ENCODE measurements around the gene KIF5B. TPM values are rescaled to one million over a fixed set of nuclear protein-coding genes. Genes with fewer than 3 reads are reported as not detected.

KIF5B gene
- total and polyA plus RNA-seq, 2 of the 4 experiments (the other 2 are of a cell fraction), result 33.5 to 68.5 TPM

- in situ Hi-C loops (cut with MboI; ENCODE audit: low sequenced_read_pairs), result no loop called here
- Histone ChIP-seq H3K27ac (ENCODE audit: insufficient read depth, low read length) (no peak overlapping the region), H3K18ac (ENCODE audit: low read depth, low read length) (no peak overlapping the region), H2BK15ac (ENCODE audit: low read depth, low read length) (no peak overlapping the region), H2BK20ac (ENCODE audit: low read depth, low read length) (no peak overlapping the region), H3K23ac (ENCODE audit: low read depth, low read length) (no peak overlapping the region), H3K56ac (ENCODE audit: extremely low read depth, insufficient read depth, low read length) (no peak overlapping the region), H2AK5ac (ENCODE audit: low read depth, low read length) (no peak overlapping the region), H3K4me3 (ENCODE audit: insufficient read depth, low read depth, low read length) (no peak overlapping the region), H3K9ac (ENCODE audit: low read depth, low read length) (no peak overlapping the region), H4K20me1 (ENCODE audit: insufficient read depth, low read length) (no peaks in the 10 kb centered on the region), H3K79me1 (ENCODE audit: low read depth in 1 of 2, low read length in 2 of 2) (no peaks in the 10 kb centered on the region), H3K4ac (ENCODE audit: low read depth, low read length) (no peak overlapping the region), H3K36me3 (ENCODE audit: control insufficient read depth, insufficient read depth, low read length) (no peaks in the 10 kb centered on the region), H3K4me1 (ENCODE audit: control insufficient read depth, insufficient read depth, low read length) (no peaks in the 10 kb centered on the region), H3K4me2 (ENCODE audit: low read depth, low read length) (no peak overlapping the region), H4K91ac (ENCODE audit: insufficient read depth, low read depth, low read length) (no peak overlapping the region), H2BK120ac (ENCODE audit: low read depth, low read length) (no peak overlapping the region), H2BK5ac (ENCODE audit: low read depth, low read length, poor library complexity, severe bottlenecking) (no peak overlapping the region), H3K9me1 (ENCODE audit: insufficient read depth, low read length) (no peaks in the 10 kb centered on the region), H3K14ac (replicated peaks; ENCODE audit: low read depth, low read length) (no peak overlapping the region), H3K27me3 (ENCODE audit: control insufficient read depth, insufficient read depth, low read length) (peaks cover 7% of the 10 kb centered on the region; the same call in 1 of the 2 replicates), H2AFZ (replicated peaks; ENCODE audit: low read length, poor library complexity) (no peak overlapping the region), H4K8ac (ENCODE audit: low read depth in 2 of 2, low read length in 2 of 2) (no peak overlapping the region), H4K5ac (ENCODE audit: low read depth, low read length) (no peak overlapping the region), H3K9me3 (ENCODE audit: control insufficient read depth, insufficient read depth, low read length) (no peaks in the 10 kb centered on the region), H2AK9ac (replicated peaks; ENCODE audit: low read depth, low read length, poor library complexity) (no peak overlapping the region)
- POLR2A ChIA-PET (ENCODE audit: unreplicated experiment), result no interaction called here
- dilution Hi-C loops (cut with HindIII; ENCODE audit: low sequenced_read_pairs, unreplicated experiment), result no loop called here
- TF ChIP-seq USF2 (IDR thresholded peaks at IDR 0.05; ENCODE audit: low read depth, low read length) (no peak), MAZ (IDR thresholded peaks at IDR 0.05; ENCODE audit: borderline replicate concordance, low read depth, low read length) (no peak), SMC3 (IDR thresholded peaks at IDR 0.05; ENCODE audit: low read depth, low read length) (no peak), MAFK (IDR thresholded peaks at IDR 0.05; ENCODE audit: low read depth, low read length) (no peak), MXI1 (IDR thresholded peaks at IDR 0.05; ENCODE audit: borderline replicate concordance, low read depth, low read length) (no peak), RCOR1 (IDR thresholded peaks at IDR 0.05; ENCODE audit: insufficient replicate concordance, low read length) (no peak), CHD1 (IDR thresholded peaks at IDR 0.05; ENCODE audit: low read depth, low read length) (no peak), CEBPB (IDR thresholded peaks at IDR 0.05; ENCODE audit: low read depth, low read length) (no peak), POLR2A (IDR thresholded peaks at IDR 0.05; ENCODE audit: low read depth, low read length) (no peak), BHLHE40 (IDR thresholded peaks at IDR 0.05; ENCODE audit: low read depth, low read length) (no peak)
- DNase-seq (no peak), ATAC-seq (ENCODE audit: low read depth) (no peak)
- CTCF ChIA-PET, result interaction anchor here (1.0 kb wide), 1 partner anchor 21 kb away, joined by 3 read pairs; no protein-coding TSS in a partner anchor
- WGBS, 2 experiments (ENCODE audit: extremely low coverage in 2 of 2, insufficient read length in 1 of 2), result 0% methylated on average over 1 of the region's 6 CpGs; no CpG with 5 or more reads in 1 of the 2 experiments
- intact Hi-C loops (cut with micrococcal nuclease), result no loop called here
- no TSS peak for BruUV-seq (replicated peaks)
These were observed 28.1 kb upstream of the KIF5B start for GRCh38 chr10:32084185-32084851.
